Measurements from ENCODE around the gene FER.

FER gene

GRCh38 chr5:109234381-109234780 is 486.7 kb downstream of the FER start:
- no peak overlapping the region for H3K4me3 ChIP-seq (ENCODE audit: low read depth, low read length)
- TF ChIP-seq, protein P1, sequence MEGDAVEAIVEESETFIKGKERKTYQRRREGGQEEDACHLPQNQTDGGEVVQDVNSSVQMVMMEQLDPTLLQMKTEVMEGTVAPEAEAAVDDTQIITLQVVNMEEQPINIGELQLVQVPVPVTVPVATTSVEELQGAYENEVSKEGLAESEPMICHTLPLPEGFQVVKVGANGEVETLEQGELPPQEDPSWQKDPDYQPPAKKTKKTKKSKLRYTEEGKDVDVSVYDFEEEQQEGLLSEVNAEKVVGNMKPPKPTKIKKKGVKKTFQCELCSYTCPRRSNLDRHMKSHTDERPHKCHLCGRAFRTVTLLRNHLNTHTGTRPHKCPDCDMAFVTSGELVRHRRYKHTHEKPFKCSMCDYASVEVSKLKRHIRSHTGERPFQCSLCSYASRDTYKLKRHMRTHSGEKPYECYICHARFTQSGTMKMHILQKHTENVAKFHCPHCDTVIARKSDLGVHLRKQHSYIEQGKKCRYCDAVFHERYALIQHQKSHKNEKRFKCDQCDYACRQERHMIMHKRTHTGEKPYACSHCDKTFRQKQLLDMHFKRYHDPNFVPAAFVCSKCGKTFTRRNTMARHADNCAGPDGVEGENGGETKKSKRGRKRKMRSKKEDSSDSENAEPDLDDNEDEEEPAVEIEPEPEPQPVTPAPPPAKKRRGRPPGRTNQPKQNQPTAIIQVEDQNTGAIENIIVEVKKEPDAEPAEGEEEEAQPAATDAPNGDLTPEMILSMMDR (IDR thresholded peaks at IDR 0.05; ENCODE audit: low read depth, low read length): no peak
- DNase-seq (ENCODE audit: low read depth, low spot score): no peak
- in situ Hi-C loops (cut with HindIII; ENCODE audit: low sequenced_read_pairs): no loop called here

DNA sequence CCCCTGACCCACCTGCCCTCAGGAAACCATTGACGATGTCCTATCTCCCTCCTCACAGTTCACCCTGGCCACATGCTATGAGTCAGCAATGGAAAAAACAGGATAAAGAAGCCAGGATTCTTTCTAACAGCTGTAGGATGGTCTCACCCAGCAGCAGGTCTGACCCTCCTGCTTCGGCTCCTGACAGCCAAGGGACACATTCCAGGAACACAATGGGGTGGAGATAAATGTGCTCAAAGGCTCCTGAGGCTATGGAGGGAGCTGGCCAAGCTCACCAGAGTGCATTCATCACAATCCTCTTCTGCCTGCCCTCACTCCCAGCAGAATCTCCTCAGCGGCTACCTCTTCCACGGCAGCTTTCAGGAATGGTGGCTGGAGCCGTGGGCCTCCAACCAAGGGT is 491.8 kb downstream of the FER start:
- TF ChIP-seq, protein P1 (IDR thresholded peaks at IDR 0.05; ENCODE audit: low read depth, low read length): no peak
- no peak overlapping the region for H3K4me3 ChIP-seq (ENCODE audit: low read depth, low read length)
- no peak for DNase-seq (ENCODE audit: low read depth, low spot score)
- in situ Hi-C loops (cut with HindIII; ENCODE audit: low sequenced_read_pairs): no loop called here

GRCh38 chr5:109242518-109242917 is 494.8 kb downstream of the FER start:
- DNase-seq (ENCODE audit: low read depth, low spot score): peak; percentile 14
- TF ChIP-seq, protein P1 (IDR thresholded peaks at IDR 0.05; ENCODE audit: low read depth, low read length): no peak
- no peak overlapping the region for H3K4me3 ChIP-seq (ENCODE audit: low read depth, low read length)
- in situ Hi-C loops (cut with HindIII; ENCODE audit: low sequenced_read_pairs): no loop called here

GRCh38 chr5:109246395-109246794 is 498.7 kb downstream of the FER start:
- in situ Hi-C loops (cut with HindIII; ENCODE audit: low sequenced_read_pairs): no loop called here
- TF ChIP-seq, protein P1 (IDR thresholded peaks at IDR 0.05; ENCODE audit: low read depth, low read length): no peak
- no peak overlapping the region for H3K4me3 ChIP-seq (ENCODE audit: low read depth, low read length)
- no peak for DNase-seq (ENCODE audit: low read depth, low spot score)

All from astrocyte of the spinal cord (primary cell).